Measurements from ENCODE around the gene FAM83E.

FAM83E gene

DNA sequence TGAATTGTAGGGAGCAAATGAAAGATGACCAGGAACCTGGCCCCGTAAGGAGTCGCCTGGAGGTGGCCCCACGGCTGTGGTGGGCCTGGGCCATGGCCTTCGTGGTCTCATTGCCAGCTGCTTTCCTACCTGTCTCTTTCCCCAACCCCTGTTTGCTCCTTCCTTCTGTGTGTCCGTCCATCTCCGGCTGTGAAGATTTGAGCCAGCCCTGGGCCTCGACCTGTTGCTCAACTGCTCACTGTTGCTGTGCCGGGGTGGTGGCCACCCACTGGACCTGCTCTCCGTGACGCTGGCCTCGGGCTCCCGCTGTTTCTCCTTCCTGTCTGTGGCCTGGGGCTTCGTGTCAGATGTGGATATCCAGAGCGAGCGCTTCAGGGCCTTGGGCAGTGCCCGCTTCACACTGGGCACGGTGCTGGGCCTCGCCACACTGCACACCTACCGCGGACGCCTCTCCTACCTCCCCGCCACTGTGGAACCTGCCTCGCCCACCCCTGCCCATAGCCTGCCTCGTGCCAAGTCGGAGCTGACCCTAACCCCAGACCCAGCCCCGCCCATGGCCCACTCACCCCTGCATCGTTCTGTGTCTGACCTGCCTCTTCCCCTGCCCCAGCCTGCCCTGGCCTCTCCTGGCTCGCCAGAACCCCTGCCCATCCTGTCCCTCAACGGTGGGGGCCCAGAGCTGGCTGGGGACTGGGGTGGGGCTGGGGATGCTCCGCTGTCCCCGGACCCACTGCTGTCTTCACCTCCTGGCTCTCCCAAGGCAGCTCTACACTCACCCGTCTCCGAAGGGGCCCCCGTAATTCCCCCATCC is 13.8 kb upstream of the FAM83E start:
- DNase-seq (ENCODE audit: low spot score) = no peak

DNA sequence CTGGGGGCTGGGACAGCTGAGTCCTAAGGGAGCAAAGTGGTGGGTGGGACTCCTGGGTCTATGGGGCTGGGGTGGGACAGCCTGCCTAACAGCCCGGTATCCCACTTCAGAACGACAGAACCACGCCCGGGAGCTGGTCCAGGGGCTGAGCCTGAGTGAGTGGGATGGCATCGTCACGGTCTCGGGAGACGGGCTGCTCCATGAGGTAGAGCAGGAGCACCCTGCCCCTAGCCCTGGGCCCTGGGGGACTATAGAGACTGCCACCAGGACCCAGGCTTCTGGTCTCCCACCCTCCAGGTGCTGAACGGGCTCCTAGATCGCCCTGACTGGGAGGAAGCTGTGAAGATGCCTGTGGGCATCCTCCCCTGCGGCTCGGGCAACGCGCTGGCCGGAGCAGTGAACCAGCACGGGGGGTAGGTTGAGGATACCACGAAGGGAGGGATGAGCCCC is 13.0 kb upstream of the FAM83E start:
- DNase-seq (ENCODE audit: low spot score) = no peak

DNA sequence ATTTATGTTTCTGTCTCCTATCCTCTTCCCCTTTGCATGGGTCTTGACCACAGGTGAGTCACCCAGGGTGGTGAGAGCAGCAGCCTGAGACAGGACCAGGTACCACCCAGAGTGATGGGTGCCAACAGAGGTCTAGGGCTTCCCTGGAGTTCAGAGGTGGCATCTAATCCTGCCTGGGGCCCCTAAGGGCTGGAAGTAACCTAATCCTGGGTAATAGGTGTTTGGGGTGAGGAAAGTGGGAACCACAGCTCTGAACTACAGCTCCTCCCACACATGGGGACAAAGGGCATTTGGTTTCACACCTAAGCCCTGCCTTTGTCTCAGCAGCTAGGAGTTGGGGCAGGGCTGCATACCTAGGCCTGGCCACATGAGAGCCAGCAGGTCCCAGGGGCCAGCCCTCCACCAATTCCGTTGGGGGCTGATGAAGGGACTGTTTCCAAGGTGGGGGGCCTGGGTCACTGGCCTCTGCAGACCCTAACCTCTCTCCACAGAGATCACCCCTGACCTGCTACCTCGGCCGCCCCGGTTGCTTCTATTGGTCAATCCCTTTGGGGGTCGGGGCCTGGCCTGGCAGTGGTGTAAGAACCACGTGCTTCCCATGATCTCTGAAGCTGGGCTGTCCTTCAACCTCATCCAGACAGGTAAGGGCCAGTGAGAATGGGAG is 12.5 kb upstream of the FAM83E start:
- DNase-seq (ENCODE audit: low spot score) = no peak

DNA sequence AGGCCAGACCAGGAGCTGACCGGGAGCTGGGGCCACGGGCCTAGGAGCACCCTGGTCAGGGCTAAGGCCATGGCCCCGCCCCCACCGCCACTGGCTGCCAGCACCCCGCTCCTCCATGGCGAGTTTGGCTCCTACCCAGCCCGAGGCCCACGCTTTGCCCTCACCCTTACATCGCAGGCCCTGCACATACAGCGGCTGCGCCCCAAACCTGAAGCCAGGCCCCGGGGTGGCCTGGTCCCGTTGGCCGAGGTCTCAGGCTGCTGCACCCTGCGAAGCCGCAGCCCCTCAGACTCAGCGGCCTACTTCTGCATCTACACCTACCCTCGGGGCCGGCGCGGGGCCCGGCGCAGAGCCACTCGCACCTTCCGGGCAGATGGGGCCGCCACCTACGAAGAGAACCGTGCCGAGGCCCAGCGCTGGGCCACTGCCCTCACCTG is 11.0 kb upstream of the FAM83E start:
- DNase-seq (ENCODE audit: low spot score) = no peak

DNA sequence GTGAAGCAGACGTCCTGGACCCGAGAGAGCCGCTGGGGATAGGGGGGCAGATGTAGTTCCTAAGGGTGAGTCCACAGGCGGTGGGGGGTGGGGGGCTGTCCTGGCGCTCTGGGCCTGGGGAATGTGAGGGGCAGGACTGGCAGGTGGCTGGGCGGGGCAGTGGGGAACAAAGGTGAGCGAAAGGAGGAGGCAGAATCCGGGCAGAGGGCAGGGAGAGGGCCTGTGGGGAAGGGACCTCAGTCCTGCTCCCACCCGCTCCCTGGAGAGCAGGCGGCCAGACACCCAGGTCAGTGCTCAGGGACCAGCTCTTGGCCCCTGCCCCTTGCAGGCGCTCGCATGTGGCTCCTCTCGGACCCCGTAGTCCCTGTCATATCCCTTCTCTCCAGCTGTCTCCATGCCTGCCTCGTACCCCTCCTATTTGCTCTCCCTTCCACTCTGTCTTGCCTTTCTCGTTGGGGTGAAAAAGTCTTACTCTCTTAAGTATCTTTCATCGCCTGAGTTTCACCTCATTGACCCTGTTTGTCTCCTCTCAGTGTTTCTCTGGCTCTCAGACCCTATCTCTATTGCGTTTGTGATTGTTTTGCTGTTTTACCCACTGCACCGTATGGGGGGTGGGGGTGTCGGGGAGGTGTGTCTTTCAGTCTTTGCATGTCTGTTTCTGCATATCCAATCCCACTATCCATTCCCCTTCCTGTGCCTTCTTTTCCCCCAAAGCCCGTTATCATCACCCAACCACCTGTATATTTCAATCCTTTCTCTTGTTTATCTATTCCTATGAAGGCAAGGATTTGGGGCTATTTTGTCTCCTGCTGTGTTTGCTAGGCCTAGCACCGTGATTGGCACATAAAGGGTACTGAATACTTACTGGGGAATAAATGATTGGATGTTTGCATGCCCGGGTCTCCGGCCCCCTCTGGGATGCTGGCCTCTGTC is 10.2 kb upstream of the FAM83E start:
- no peak for DNase-seq (ENCODE audit: low spot score)

DNA sequence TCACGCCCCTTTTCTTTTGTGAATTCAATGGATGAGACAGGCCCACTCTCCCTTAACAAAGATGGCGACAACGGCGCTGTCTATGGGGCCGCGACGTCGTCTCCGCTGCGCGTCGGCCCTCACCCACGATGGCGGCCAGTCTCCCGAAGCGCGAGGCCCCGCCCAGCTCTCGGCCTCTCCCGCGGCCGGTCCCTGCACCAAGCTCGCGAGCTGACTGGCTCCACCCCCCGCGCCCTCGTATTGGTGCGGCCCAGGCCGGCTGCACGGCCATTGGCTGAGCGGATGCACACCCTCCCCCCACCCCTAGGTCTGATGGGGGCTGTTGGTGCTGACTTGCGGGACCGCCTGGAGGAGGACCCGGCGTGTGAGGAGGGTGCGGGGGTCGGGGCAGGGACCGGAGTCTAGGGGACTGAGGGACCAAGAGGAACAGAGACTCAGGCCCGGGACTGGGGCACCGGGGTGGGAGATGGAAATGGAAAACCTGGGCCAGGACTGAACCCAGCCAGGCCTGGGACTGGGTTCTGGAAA is 9.3 kb upstream of the FAM83E start:
- DNase-seq (ENCODE audit: low spot score) = no peak

DNA sequence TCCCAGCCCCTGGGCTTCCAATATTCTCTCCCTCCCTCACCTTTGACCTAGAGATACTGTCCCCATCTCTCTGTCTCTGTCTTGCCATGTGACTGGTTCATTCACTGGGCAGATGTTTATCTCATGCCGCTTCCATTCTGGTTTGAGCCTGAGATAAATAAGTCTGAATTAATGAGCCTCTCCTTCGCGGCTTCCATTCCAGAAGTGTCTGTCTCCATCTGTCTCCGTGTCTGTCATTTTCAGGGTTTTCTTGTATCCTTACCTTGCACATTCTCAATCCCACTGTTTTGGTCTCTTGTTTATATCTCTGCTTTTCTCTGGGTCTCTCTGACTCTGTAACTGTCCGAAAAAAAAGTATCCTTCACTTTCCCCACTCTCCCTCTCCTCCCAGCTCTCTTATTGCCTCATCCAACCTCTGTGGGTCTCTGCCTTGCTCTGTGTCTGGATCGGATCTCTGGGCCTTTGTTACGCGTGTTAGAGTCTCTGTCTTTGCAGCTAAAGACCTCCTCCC is 8.7 kb upstream of the FAM83E start:
- DNase-seq (ENCODE audit: low spot score) = no peak

DNA sequence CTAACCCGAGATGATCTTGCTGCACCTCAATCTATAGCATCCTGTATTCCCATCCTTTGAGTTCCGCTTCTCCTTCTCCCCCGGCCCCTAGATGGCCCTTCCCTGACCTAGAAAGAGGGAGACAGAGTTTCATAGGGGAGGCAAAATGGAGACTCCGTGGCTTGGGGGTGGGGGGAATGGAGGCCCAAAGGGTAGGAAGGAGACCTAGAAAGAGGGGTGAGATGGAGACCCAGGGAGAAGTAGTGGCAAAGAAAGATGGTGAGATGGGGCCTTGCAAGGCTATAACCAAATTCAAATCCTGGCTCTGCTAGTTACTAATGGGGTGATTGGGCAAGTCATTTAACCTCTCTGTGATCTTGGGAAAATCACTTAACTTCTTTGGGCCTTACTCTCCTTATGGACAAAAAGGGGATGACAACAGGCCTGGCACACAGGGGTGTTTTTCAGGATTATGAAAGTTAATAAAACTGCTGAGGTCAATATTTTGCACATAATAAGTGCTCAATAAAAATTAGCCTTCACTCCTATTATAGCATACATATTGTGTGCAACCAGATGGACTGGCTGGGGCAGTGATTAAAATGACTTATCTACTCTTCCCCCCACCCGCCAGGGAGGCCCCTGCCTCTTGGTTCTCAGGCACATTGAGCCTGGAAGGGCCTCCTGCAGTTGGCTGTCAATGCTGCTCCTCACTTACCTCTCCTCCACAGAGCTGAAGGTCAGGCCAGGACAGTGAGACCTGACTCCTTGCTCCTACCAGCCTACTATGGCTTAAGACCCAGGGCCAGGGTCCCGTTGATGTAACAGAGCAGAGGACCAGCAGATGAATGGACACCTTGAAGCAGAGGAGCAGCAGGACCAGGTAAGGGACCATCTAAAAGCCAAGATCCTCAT is 5.1 kb upstream of the FAM83E start:
- DNase-seq (ENCODE audit: low spot score) = peak; percentile 52

DNA sequence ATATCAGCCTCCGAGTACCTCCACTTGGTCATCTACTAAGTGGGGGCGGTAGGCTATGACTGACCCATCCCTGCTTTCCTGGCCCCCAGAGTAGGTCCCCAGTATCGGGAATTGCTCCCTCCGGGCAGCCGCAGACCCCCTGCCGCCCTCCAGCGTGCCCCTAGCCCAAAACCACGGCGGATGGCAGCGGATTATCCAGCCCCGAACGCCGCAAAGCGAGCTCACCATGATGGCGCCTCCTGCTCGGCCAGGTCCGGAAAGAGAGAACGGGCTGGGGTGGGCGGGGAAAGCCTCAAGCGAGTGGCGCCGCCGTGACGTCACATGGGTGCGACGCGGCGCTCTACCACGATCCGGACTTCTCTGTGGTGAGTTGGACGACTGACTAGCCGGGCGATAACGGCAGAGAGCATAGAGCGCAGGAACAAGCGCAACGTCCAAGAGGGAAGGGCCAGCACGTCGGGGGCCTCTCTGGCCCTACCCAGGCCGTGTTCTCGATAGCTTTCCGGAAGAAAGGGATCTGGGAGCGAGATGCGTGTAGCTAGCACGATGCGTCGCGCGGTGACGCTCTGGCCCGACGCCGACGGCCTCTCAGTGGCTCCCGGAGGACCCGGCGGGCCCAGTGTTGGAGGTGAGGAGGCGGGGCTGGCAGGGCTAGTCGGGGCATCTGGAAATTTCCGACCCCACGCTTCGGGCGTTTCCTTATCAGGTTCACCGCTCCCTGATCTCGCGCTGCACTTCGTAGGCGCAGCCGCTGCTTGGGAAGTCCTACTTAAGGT is 4.2 kb upstream of the FAM83E start, which contains the start of the genes RPL18 and SPHK2:
Gene RPL18 (minus strand): TSS at position 263 of the 776 bp plus-strand sequence. CDS start 35 bp downstream, at position 228.
Gene SPHK2 (plus strand): TSS at position 591 of the 776 bp plus-strand sequence. CDS start 1,009 bp downstream, outside the sequence.
- peak; percentile 99 for DNase-seq (ENCODE audit: low spot score)

DNA sequence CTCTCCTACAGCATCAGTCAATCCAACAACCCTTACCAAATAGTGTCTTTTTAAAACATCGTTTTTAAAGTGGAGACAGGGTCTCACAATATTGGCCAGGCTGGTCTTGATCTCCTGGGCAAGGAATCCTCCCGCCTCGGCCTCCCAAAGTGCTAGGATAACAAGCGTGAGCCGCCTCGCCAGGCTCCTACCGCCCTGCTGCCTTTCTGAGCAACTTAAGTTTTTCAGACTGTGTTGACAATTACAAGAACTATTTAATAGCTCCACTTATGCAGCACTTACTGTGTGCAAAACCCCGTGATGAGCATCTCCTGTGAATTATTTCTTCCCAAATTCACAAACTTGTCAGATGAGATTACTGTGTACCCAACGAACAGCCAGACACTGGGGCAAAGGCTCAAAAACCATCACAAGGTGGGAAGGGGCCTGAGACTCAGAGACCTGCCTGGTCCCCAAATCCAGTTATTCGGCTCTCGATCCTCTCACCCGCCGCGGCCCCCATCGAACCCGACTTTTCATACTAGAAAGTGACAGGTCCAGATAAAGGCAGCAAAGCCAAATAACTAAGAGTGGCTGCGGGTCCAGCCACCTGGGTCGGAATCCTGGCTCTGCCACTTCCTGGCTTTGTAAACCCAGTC is 3.5 kb upstream of the FAM83E start:
- no peak for DNase-seq (ENCODE audit: low spot score)

DNA sequence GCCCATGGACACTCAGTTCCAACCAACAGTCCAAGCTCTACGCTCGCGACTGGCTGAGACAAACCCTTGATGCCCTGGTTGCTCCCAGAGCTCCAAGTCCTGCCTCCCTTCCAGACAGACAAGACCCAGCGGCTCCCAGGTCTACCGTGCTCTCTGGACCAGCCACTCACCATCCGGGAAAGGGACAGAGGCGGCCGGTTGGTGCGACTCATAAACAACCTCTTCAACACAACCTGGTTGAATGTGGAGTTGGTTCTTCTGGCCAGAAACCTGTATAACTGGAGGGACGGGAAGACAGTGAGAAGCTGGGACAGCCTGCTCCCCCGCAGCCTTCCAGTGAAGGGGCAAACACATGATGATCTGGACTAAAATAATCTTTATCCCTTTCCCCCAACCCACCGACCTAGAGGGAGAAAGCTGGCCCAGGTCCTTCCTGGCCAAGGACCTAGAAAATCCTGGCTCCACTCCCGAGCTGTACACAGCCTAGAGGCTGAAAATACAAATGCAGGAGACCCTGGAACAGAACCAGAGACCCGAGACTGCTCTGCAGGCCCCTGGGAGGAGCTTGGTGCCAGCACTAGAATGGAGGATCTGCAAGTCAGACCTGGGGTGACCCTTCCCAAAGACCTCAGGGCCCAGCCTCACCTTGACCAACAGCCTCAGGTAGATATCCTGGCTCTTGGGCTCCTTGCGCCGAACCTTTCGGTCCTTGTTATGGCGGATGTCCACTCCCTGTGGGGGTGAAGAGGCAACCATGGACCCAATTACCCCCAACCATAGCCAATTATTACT is 2.5 kb upstream of the FAM83E start:
- no peak for DNase-seq (ENCODE audit: low spot score)

DNA sequence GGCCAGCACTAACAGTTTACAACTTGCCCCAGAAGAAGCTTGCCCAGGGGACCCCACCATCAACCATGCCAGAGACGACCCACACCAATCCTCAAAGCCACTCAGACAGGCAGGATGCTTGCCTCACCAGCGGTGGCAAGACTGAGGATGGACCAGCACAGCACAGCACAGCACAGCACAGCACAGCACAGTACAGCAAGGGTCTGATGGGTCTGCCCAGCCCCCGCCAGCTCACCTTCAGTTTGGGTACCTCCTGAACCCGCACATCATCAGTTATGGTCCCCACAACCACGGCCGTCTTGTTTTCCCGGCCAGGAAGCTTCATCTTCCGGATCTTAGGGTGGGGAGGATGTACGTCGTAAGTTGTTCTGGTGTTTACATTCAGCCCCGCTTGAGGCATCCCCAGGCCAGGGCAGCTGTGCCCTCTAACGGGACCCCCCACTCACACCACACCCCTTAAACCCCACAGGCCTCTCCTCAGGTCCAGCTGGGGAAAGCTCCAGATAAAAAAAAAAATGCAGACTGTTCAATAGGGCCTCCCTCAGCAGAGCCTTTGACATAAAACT is 1.7 kb upstream of the FAM83E start:
- DNase-seq (ENCODE audit: low spot score) = no peak

DNA sequence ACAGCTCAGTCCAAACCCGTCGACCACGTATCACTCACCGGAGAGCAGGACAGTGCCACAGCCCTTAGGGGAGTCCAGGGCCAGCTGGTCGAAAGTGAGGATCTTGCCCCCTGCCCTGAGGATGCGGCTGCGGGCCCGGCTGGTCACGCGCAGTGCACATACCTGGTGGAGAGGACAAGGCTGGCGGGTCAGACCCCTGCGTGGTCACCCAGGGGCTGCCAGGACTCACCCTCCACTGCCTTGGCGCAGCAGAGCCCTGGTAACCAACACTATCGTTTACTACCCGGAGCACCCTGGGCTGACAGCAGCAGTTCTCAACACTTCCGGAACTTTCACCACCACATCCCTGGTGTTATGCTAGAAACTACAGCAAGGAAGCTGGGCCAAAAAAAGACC is 1.2 kb upstream of the FAM83E start:
- no peak for DNase-seq (ENCODE audit: low spot score)

DNA sequence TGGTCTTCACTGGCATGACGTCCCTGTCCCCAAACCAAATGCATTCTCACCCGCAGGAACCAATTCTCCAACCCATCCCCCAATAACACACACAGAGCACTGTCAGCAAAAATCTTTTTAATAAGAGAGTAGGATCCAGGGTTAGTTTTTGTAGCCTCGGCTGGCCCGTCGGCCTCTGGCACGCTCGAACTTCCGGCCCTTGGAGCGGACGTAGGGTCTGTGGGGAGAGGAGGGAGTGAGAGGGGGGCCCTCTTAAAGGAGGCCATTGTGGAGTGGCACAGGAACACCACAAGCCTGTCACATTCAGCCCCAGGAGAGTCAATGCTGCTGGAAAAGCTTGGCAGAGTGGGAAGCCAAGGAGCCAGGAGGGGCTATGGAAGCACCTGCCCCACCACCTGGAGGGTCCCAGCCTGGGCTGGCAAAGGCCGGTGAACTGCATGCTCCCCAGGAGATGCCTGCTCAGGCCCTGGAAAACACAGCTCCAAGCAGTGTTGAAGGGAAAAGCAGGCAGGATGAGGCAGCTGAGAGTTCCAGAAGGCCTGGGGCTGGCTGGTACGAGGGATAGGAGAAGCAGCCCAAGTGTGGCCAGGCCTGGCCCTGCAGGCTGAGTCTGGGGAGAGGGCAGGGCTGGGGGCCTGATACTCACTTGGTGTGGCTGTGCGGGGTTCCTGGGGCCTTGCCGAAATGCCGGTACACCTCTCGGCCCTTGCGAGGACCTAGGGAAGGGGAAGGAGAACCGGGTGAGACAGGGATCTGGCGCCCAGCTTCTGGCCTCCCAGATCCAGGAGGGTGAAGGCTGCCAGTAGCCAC is 560 bp upstream of the FAM83E start:
- DNase-seq (ENCODE audit: low spot score) = no peak

DNA sequence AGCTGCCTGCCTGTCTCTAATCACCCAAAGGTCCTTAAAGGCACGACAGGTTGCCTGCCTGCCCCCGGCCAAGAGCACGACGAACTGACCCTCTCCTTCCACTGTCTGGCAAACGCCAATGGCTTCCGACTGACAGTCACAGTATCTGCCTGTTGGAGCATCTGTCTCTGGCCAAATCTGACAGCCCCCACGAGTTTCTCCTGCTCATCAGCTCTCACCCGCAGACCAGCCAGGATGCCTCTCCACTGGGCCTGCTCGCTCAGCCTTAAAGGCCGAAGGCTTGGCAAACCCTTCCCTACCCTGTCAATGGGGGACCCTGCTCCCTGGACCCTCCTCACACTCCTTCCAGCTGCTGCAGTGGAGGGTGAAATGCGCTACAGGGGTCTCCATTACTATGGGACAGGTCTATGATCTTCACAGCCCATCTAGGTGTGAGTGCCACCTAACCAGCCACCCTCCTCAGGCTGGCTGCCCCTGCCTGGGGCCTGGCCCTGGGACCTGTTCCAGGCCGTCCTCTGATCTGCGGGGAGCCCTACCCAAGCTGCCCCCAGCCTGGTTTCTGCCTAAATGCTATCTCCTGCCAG is 932 bp downstream of the FAM83E start:
- no peak for DNase-seq (ENCODE audit: low spot score)

DNA sequence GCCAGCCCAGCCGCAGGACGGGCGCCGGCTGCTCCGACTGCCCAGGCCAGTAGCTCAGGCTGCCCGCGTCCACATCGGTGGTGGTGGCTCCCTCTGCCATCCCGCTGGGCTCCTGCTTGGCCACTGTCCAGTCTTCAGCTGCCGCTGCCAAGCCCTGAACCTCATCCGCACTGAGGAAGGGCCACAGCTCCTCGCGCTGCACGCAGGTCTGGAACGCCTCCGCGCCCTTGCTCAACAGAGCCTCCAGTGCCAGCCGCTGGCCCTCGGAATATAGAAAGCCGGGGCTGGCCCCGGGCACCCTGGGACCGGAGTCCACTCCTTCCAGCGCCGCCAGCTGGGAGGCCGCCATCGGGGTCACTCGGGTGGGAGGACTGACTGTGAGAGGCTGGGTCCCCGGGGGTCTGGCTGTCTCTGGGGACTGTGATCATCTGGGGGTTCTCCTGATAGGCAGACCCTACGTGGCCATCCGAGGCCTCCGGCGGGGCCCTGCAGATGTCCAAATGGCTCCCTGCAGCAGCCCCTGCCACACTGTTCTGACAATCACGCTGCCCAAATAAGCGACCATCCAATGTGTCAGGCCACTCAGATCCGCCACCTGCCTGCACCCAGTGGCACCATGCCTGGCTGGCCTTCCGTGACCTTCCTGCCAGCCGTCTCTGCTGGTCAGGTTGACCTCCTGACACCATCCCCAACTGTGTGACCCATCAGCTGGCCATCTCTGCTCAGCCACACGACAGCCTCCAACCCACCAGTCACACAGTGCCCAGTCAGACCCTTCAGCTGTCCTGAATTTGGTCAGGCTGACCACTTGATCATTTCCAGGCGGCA is 1.6 kb downstream of the FAM83E start:
- no peak for DNase-seq (ENCODE audit: low spot score)
